Upper lobe of left lung (tissue), 6 donors: ENCODE results near the gene HOXA2. TPM values are rescaled to one million over a fixed set of nuclear protein-coding genes. Genes with fewer than 3 reads are reported as not detected.
A peak's percentile ranks its signal among the peaks of the same experiment; 100 is the strongest.

Experiments used
- ATAC-seq, 2 donors: fragments of 200-7000 bp; cut with Tn5 transposase; one replicate each; pipeline ENCODE4 v1.9.1; 2022; ENCODE audit warnings: mild to moderate bottlenecking in 2 of 2, moderate library complexity in 2 of 2; ENCODE audit not compliant: low FRiP score in 2 of 2
- DNase-seq, 2 donors: peaks; one replicate each; pipeline ENCODE4 v3.0.0-alpha.2; 2019 to 2020
- H3K27ac ChIP-seq, 4 donors: fragments of 200-600 bp; sonication (generic); one replicate each; pipeline ENCODE4 v1.5.1; 2016 to 2019
- H3K27me3 ChIP-seq, 4 donors: fragments of 200-600 bp; sonication (generic); one replicate each; pipeline ENCODE4 v1.5.1; 2017 to 2019
- H3K36me3 ChIP-seq, 4 donors: fragments of 200-600 bp; sonication (generic); one replicate each; pipeline ENCODE4 v1.5.1; 2016 to 2019
- H3K4me1 ChIP-seq, 4 donors: fragments of 200-600 bp; sonication (generic); one replicate each; pipeline ENCODE4 v1.5.1; 2018 to 2019
- H3K4me3 ChIP-seq, 4 donors: fragments of 200-600 bp; sonication (generic); one replicate each; pipeline ENCODE4 v1.5.1; 2017 to 2019; ENCODE audit warnings: mild to moderate bottlenecking in 2 of 4, moderate library complexity in 1 of 4
- H3K9me3 ChIP-seq, 4 donors: fragments of 200-600 bp; sonication (generic); one replicate each; pipeline ENCODE4 v1.5.1; 2018 to 2019
- EP300 ChIP-seq, 4 donors: sonication (generic); formaldehyde crosslinking; IDR thresholded peaks; one replicate each; pipeline ENCODE4 v1.5.1; 2017; ENCODE audit warnings: antibody characterized with exemption in 4 of 4, control low read depth in 2 of 4
- POLR2A ChIP-seq, 4 donors: fragments of 450-650 bp; IDR thresholded peaks; one replicate each; pipeline ENCODE4 v1.5.1; 2016 to 2017; ENCODE audit warnings: antibody characterized with exemption in 4 of 4, mild to moderate bottlenecking in 2 of 4
- POLR2AphosphoS5 ChIP-seq, 2 donors: sonication (generic); formaldehyde crosslinking; IDR thresholded peaks; one replicate each; pipeline ENCODE4 v1.5.1; 2017; ENCODE audit warnings: antibody characterized with exemption in 2 of 2
- WGBS, 2 donors: methylation state at CpG; one replicate each; pipeline ENCODE4 v1.1.5; 2017 to 2018; 5-methylcytosine and 5-hydroxymethylcytosine counted together
- total RNA-seq, 6 donors: library from RNA; depleted of rRNA in 4 of 6; stranded (reverse); fragments of >200 nt in 4 of 6; gene quantifications; one replicate each; pipeline versions ENCODE4 v1.1.0 to v1.2.1, GENCODE V29; 2016 to 2021
- TF ChIP-seq, protein P1 (sequence below), 6 experiments: fragments of 450-650 bp in 4 of 6; fragments of 200-600 bp in 2 of 6; sonication (generic) in 2 of 6; IDR thresholded peaks; one replicate each; pipeline ENCODE4 v1.5.1; 2016 to 2019; ENCODE audit warnings: antibody characterized with exemption in 6 of 6
- donor health status: DM: no; HTN: no; CAD: no; lungs with moderate emphysema.
- donor health status: DM: no; HTN: yes; CAD: no; lungs with severe emphysema.

The HOXA2 gene
- total RNA-seq, 6 donors from 2014 or later, result 0.30 to 3.0 (median 0.86) TPM; not detected in 1

DNA sequence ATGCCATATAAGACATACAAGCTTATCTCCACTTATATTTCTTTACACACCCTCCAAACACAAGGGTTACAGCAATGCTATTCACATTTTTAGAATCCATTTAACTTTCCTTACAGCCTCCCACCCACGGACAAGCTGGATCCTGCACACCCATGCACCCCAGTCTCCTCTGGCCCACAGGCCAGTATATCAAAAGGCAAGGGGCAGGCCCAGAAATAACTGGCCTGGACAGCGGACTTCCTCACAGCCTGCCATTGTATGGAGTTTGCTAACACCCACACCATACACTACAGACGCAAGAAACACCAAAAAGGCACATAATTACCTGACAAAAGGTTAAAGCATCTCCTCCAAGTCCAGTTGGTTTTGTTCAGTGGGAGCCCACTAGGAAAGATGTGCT is 16.1 kb upstream of the HOXA2 start:
- no peaks in the 10 kb centered on the region for H3K9me3 ChIP-seq
- H3K4me3 ChIP-seq, result peak overlapping the region in 3 of 4 donors; percentile 35 to 59 (median 53)
- peaks cover 0 to 3% (median 1%) of the 10 kb centered on the region in 4 donors for H3K27me3 ChIP-seq
- H3K4me1 ChIP-seq, result peaks cover 4 to 28% (median 11%) of the 10 kb centered on the region in 4 donors
- ATAC-seq, result no peak
- WGBS, 2 donors, result 30 to 59% methylated on average over 3 of the region's 3 CpGs
- peak overlapping the region; percentile 87 to 95 (median 90) for H3K27ac ChIP-seq
- H3K36me3 ChIP-seq, result no peaks in the 10 kb centered on the region
- TF ChIP-seq EP300 (IDR thresholded peaks at IDR 0.05), result no peak
- TF ChIP-seq, protein P1, sequence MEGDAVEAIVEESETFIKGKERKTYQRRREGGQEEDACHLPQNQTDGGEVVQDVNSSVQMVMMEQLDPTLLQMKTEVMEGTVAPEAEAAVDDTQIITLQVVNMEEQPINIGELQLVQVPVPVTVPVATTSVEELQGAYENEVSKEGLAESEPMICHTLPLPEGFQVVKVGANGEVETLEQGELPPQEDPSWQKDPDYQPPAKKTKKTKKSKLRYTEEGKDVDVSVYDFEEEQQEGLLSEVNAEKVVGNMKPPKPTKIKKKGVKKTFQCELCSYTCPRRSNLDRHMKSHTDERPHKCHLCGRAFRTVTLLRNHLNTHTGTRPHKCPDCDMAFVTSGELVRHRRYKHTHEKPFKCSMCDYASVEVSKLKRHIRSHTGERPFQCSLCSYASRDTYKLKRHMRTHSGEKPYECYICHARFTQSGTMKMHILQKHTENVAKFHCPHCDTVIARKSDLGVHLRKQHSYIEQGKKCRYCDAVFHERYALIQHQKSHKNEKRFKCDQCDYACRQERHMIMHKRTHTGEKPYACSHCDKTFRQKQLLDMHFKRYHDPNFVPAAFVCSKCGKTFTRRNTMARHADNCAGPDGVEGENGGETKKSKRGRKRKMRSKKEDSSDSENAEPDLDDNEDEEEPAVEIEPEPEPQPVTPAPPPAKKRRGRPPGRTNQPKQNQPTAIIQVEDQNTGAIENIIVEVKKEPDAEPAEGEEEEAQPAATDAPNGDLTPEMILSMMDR (IDR thresholded peaks at IDR 0.05), result no peak
- no peak for TF ChIP-seq POLR2A (IDR thresholded peaks at IDR 0.05)
- TF ChIP-seq POLR2AphosphoS5 (IDR thresholded peaks at IDR 0.05), result no peak
- no peak for DNase-seq

GRCh38 chr7:27117887-27118491 is 15.5 kb upstream of the HOXA2 start:
- DNase-seq (no peak), ATAC-seq (peak; percentile 13 to 49)
- peak overlapping the region; percentile 87 to 95 (median 90) for H3K27ac ChIP-seq
- no peaks in the 10 kb centered on the region for H3K9me3 ChIP-seq
- TF ChIP-seq POLR2AphosphoS5 (IDR thresholded peaks at IDR 0.05), result no peak
- TF ChIP-seq POLR2A (IDR thresholded peaks at IDR 0.05), result peak in 1 of 4 donors; percentile 15
- no peaks in the 10 kb centered on the region for H3K36me3 ChIP-seq
- WGBS, 2 donors, result 36 to 39% methylated on average over 19 of the region's 19 CpGs
- peaks cover 4 to 28% (median 13%) of the 10 kb centered on the region in 4 donors for H3K4me1 ChIP-seq
- peaks cover 0 to 3% (median 1%) of the 10 kb centered on the region in 4 donors for H3K27me3 ChIP-seq
- H3K4me3 ChIP-seq, result peak overlapping the region; percentile 25 to 59 (median 44)

- Histone ChIP-seq H3K27ac (peak overlapping the region; percentile 87 to 95 (median 90)), H3K4me3 (peak overlapping the region; percentile 25 to 59 (median 44)), H3K4me1 (peaks cover 4 to 28% (median 17%) of the 10 kb centered on the region in 4 donors), H3K27me3 (peaks cover 0 to 3% (median 1%) of the 10 kb centered on the region in 4 donors), H3K36me3 (no peaks in the 10 kb centered on the region), H3K9me3 (no peaks in the 10 kb centered on the region)
- no peak for ATAC-seq
- no peak for DNase-seq
- TF ChIP-seq EP300 (IDR thresholded peaks at IDR 0.05) (no peak), POLR2AphosphoS5 (IDR thresholded peaks at IDR 0.05) (no peak), POLR2A (IDR thresholded peaks at IDR 0.05) (no peak)
- TF ChIP-seq, protein P1 (IDR thresholded peaks at IDR 0.05), result no peak
- 26 to 47% methylated on average over 11 to 12 of the region's 12 CpGs for WGBS, 2 donors
Observed at GRCh38 chr7:27116962-27117886, 14.7 kb upstream of the HOXA2 start.

GRCh38 chr7:27116031-27116961 is 13.8 kb upstream of the HOXA2 start:
- Histone ChIP-seq H3K4me1 (peaks cover 10 to 28% (median 24%) of the 10 kb centered on the region in 4 donors), H3K9me3 (no peaks in the 10 kb centered on the region), H3K27me3 (peaks cover 0 to 3% (median 1%) of the 10 kb centered on the region in 4 donors), H3K27ac (peak overlapping the region; percentile 87 to 95 (median 90)), H3K36me3 (no peaks in the 10 kb centered on the region), H3K4me3 (peak overlapping the region in 3 of 4 donors; percentile 35 to 59 (median 53))
- TF ChIP-seq EP300 (IDR thresholded peaks at IDR 0.05), result no peak
- TF ChIP-seq POLR2AphosphoS5 (IDR thresholded peaks at IDR 0.05), result no peak
- TF ChIP-seq POLR2A (IDR thresholded peaks at IDR 0.05), result no peak
- TF ChIP-seq, protein P1 (IDR thresholded peaks at IDR 0.05), result no peak
- DNase-seq, result no peak
- no peak for ATAC-seq
- WGBS, 2 donors, result 26 to 37% methylated on average over 20 of the region's 20 CpGs
